Stimulated activated CD4-positive, alpha-beta T cell treated with anti-CD3 and anti-CD28 coated beads, Interleukin-12 subunit alpha, Interleukin-12 subunit beta, amount 100 ng/mL, for 4 hours (primary cell): Measurements from ENCODE around the gene TMED6.

ENCODE experiments used
- DNase-seq: peaks from one replicate; pipeline ENCODE4 v3.0.0-alpha.2; 2020

Gene TMED6

GRCh38 chr16:69322343-69322742 is 29.2 kb downstream of the TMED6 start:
- DNase-seq = no peak

GRCh38 chr16:69321080-69321479 is 30.5 kb downstream of the TMED6 start:
- no peak for DNase-seq

- no peak for DNase-seq
These were observed 30.9 kb downstream of the TMED6 start for GRCh38 chr16:69320740-69321073.

GRCh38 chr16:69319826-69320739 is 31.5 kb downstream of the TMED6 start:
- DNase-seq = no peak

GRCh38 chr16:69319381-69319780 is 32.2 kb downstream of the TMED6 start:
- no peak for DNase-seq

GRCh38 chr16:69318911-69319289 is 32.7 kb downstream of the TMED6 start:
- no peak for DNase-seq

- DNase-seq = no peak
These were observed 33.2 kb downstream of the TMED6 start for GRCh38 chr16:69318177-69318910.

GRCh38 chr16:69316595-69317034 is 35.0 kb downstream of the TMED6 start:
- no peak for DNase-seq

- no peak for DNase-seq
These were observed 35.9 kb downstream of the TMED6 start for GRCh38 chr16:69315486-69316311.

GRCh38 chr16:69314534-69314933 is 37.1 kb downstream of the TMED6 start:
- DNase-seq = no peak

- DNase-seq = no peak
These were observed 38.1 kb downstream of the TMED6 start for GRCh38 chr16:69313469-69313868.

GRCh38 chr16:69311533-69312387 is 39.8 kb downstream of the TMED6 start:
- DNase-seq = peak; percentile 38

GRCh38 chr16:69310653-69311532 is 40.7 kb downstream of the TMED6 start, which contains the start of gene VPS4A:
VPS4A (plus strand) TSS chr16:69311350; CDS start chr16:69311512, 162 bp downstream.
- DNase-seq = peak; percentile 99

- no peak for DNase-seq
These were observed 42.3 kb downstream of the TMED6 start for GRCh38 chr16:69309316-69309715.

GRCh38 chr16:69307856-69308255 is 43.7 kb downstream of the TMED6 start:
- DNase-seq = no peak

- DNase-seq = no peak
These were observed 44.5 kb downstream of the TMED6 start for GRCh38 chr16:69307091-69307490.

GRCh38 chr16:69306031-69306430 is 45.6 kb downstream of the TMED6 start:
- no peak for DNase-seq

- no peak for DNase-seq
These were observed 49.3 kb downstream of the TMED6 start for GRCh38 chr16:69302301-69302700.

- no peak for DNase-seq
These were observed 49.7 kb downstream of the TMED6 start for GRCh38 chr16:69301861-69302260.

- no peak for DNase-seq
These were observed 50.4 kb downstream of the TMED6 start for GRCh38 chr16:69301187-69301586.

- no peak for DNase-seq
These were observed 53.3 kb downstream of the TMED6 start for GRCh38 chr16:69298261-69298660.
